Brain microvascular endothelial cell (primary cell): ENCODE results near the gene NR2F1-AS1.

Experiments
- DNase-seq: peaks from one replicate; pipeline ENCODE4 v3.0.0-alpha.2; 2020
- H3K27ac ChIP-seq: fragments of 250-450 bp; sonication (Bioruptor Pico); 2 replicates; pipeline ENCODE4 v1.5.1; 2020; ENCODE audit warnings: mild to moderate bottlenecking, moderate library complexity
- H3K27me3 ChIP-seq: fragments of 250-450 bp; sonication (Bioruptor Pico); replicated peaks from 2 replicates; pipeline ENCODE4 v1.5.1; 2020; ENCODE audit warnings: mild to moderate bottlenecking
- H3K36me3 ChIP-seq: fragments of 250-450 bp; sonication (Bioruptor Pico); replicated peaks from 2 replicates; pipeline ENCODE4 v1.5.1; 2020; ENCODE audit warnings: mild to moderate bottlenecking
- H3K4me3 ChIP-seq: 2 replicates; pipeline ENCODE4 v1.5.1; 2011; ENCODE audit warnings: low read depth, mild to moderate bottlenecking, control low read depth, low read length, moderate library complexity
- CTCF ChIP-seq: IDR thresholded peaks from 2 replicates; pipeline ENCODE4 v1.5.1; 2011; ENCODE audit warnings: low read depth, mild to moderate bottlenecking, moderate library complexity, low read length, control low read depth, inconsistent platforms; ENCODE audit errors: missing control alignments
- in situ Hi-C: cut with HindIII; loops from 2 replicates; pipeline ENCODE4 v1.10.0; 2017; ENCODE audit warnings: low sequenced_read_pairs, low pct_ligation_motif_present

Gene NR2F1-AS1

GRCh38 chr5:93584596-93585040 lies 3.6 kb upstream of the NR2F1-AS1 start:
- peak overlapping the region; percentile 68 for H3K4me3 ChIP-seq
- in situ Hi-C loops: no loop called here
- H3K27me3 ChIP-seq: no peaks in the 10 kb centered on the region
- H3K27ac ChIP-seq: peak overlapping the region; percentile 87
- no peak for DNase-seq
- TF ChIP-seq CTCF: no peak
- H3K36me3 ChIP-seq: peaks cover 32% of the 10 kb centered on the region

DNA sequence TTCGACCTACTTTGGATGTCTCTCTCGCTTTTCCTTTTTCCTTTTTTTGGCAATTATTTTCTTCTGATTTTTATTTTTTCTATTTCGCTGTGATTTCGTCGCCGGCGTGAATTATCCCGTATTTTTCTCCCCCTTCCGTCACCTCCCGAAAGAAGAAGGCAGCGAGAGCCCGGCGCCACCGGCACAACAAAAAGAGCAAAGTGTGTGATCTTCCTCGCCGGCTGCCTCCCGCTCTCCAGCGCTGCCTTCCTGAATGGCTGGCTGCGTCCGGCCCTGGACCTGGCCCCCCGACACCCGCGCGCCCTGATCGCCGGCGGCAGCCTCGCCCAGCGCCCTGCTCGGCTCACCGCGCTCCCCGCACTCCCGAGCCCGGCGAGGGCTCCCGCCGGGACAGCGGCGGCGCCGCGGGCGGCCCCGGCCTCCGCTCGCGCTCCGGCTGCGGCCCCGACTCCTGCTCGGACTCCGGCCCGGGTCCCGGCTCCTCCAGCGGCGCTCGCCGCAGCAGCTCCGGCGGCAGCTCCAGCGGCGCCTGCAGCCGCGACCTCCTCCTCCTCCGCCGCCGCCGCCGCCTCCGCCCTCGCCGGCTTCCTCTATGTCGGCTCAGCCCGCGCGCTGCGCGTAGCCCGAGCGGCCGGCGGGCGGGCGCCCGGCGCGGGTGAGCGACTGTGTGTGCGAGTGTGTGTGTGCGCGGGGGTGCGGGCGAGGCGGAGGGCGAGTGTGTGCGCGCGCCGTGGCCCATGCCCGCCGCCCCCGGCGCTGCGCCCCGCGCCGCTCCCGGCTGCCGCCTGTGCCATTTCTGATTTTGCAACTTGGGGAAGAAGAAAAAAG lies 3.0 kb upstream of the NR2F1-AS1 start:
- H3K4me3 ChIP-seq: peak overlapping the region; percentile 68
- no peak for DNase-seq
- no peak for TF ChIP-seq CTCF
- H3K36me3 ChIP-seq: peaks cover 27% of the 10 kb centered on the region
- in situ Hi-C loops: no loop called here
- peak overlapping the region; percentile 87 for H3K27ac ChIP-seq
- H3K27me3 ChIP-seq: no peaks in the 10 kb centered on the region

DNA sequence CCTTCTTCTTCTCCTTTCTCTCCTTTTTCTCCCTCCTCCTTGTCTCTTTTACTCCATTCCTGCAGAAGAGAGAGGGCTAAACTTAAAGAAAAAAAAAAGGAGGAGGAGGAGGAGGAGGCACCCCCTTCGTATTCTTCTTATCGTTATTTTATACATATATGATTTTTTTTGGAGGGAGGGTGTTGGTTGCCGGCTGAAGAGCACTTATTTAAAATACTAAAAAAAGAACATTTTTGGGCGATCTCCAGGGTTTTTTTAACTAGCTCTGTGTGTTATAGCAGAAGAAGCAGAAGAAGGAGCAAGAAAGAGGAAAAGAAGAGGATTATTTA lies 2.4 kb upstream of the NR2F1-AS1 start:
- Histone ChIP-seq H3K27me3 (no peaks in the 10 kb centered on the region), H3K27ac (peak overlapping the region; percentile 87)
- no peak for DNase-seq

DNA sequence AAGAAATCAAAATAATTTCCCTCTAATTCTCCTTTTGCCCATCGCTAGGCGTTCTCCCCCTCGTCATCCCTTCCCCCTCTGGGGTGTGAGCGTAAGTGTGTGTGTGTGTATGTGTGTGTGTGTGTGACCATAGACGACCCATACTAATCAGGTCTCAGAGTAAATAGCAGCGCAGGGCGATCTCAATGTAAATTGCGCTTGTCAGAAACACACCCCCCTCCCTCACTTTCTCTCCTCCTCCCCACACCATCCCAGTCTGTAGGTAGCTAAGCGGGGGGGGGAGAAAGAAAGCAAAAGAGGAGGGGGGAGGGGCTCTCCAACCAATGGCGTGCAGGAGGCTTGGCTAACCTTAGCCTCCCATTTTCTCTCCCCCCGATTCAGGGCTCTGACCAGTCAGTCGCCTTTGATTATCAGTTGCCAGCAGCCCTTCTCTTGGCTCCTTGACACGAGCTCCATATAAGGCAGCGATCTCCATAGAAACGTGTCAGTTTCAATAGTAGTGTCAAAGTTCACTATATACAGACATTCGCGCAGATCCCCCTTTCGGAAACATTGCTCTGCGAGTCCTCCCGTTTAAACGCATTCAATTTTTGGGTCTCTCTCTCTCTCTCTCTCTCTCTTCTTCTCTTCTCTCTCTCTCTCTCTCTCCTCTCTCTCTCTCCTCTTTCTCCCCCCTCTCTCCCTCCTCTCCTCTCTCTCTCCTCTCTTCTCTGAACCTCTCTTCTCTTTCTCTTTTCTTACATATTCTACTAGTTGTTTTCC lies 1.8 kb upstream of the NR2F1-AS1 start, which contains the start of gene NR2F1:
TSS of gene NR2F1 (plus strand) at position 546 of the 762 bp plus-strand sequence. CDS start 1,802 bp downstream, outside the sequence.
- TF ChIP-seq CTCF: peak; percentile 4
- Histone ChIP-seq H3K4me3 (peak within 1 kb of the TSS; percentile 68), H3K36me3 (peaks cover 16% of the 10 kb centered on the region), H3K27me3 (no peaks in the 10 kb centered on the region), H3K27ac (peak within 1 kb of the TSS; percentile 87)
- DNase-seq: peak; percentile 99
- in situ Hi-C loops: no loop called here

More for the DNA sequence above, 2.4 kb upstream of the NR2F1-AS1 start:
- Histone ChIP-seq H3K36me3 (peaks cover 21% of the 10 kb centered on the region), H3K4me3 (peak overlapping the region; percentile 68)
- in situ Hi-C loops: no loop called here
- no peak for TF ChIP-seq CTCF

GRCh38 chr5:93582167-93582462 lies 1.1 kb upstream of the NR2F1-AS1 start:
- H3K4me3 ChIP-seq: peak overlapping the region; percentile 68
- in situ Hi-C loops: no loop called here

More at GRCh38 chr5:93582167-93582462, 1.1 kb upstream of the NR2F1-AS1 start:
- Histone ChIP-seq H3K36me3 (peaks cover 10% of the 10 kb centered on the region), H3K27ac (peak overlapping the region; percentile 87), H3K27me3 (no peaks in the 10 kb centered on the region)
- no peak for TF ChIP-seq CTCF
- DNase-seq: no peak
